Measurements from ENCODE around the gene RANBP2.
A peak's percentile ranks its signal among the peaks of the same experiment; 100 is the strongest.
"Not testable (repeated sequence)": the region's sequence is repeated elsewhere in the genome, so short reads cannot be mapped to it uniquely, and the experiment has no call there.

Gene RANBP2

DNA sequence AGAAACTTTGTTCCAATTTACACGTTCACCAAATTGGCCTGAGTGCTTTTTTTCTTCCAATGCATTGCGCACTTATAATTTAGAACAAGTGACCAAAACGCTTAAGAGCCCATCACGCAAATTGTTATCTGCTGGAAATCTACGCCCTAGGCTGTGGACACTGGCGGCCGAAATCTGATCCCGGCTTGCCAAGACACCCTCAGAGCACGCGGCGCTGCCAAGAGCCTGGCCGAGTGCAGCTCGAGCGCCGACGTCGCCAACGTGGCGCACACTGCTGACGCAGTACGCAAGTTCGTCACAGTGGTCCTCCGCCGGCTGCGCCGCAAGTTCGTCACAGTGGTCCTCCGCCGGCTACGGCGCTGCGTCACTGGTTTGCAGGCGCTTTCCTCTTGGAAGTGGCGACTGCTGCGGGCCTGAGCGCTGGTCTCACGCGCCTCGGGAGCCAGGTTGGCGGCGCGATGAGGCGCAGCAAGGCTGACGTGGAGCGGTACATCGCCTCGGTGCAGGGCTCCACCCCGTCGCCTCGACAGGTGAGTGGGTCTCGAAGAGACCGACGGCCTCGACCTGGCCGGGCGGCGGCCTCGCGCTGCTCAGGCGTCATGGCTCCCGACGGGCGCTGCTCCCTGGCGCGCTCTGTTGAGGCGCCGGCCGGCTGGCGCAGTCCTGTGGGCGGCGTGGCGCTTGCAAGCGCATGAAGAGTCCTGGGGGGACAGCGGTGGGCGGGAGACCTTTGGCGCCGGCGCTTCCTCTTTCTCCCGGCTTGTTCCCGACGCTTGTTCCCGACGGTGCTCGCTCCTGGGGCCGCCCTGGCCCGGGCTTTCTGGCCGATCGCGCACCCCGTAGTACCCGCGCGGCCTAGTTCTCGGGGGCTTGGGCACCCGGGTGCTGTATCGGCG lies at the start of gene RANBP2:
Gene RANBP2 (plus strand): TSS at position 334 of the 896 bp plus-strand sequence. CDS start 125 bp downstream, at position 459.
- peak; percentile 94 for DNase-seq (ENCODE audit: low spot score)

DNA sequence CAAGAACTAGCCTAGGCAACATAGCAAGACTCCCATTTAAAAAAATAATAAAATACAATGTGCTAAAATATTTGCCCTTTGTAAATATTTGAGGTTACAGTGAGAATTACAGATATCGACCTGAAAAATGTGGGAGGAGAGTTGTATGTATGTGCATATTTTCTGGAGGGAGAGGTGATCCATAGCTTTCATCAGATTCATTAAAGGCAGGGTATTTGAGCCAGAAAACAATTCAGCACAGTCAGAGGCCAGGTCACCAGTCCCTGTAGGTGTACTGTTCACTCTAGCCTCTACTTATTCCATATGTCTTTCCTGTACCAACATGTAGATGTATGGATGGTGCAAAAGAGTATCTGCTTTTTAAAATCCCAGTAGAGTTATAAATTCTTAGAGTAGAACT lies 49.0 kb upstream of the RANBP2 start:
- not testable (repeated sequence) for DNase-seq (ENCODE audit: low spot score)

DNA sequence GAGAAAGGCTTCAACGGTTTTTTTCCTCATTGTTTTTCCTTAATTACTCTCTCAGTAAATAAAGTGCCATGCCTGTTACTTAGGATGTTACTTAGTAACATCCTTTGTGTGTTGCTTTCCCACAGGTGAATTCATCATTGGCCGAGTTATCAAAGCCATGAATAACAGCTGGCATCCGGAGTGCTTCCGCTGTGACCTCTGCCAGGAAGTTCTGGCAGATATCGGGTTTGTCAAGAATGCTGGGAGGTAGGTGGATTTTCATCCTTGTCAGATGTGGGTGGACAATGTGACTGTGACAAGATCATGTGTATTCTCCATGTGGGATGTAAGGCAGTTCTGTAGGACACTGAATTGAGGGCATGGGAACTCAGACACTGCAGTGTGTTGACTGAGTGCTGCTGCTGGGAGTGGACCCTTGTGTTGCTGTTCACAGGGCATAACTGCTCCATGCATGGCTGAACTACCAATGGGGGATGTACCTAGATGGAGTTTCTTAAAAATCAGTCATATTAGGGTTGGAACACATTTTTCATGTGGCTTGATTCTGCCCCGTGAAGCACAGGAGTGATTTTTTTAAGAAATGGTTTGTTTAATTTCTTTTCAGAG lies 47.0 kb upstream of the RANBP2 start:
- not testable (repeated sequence) for DNase-seq (ENCODE audit: low spot score)

DNA sequence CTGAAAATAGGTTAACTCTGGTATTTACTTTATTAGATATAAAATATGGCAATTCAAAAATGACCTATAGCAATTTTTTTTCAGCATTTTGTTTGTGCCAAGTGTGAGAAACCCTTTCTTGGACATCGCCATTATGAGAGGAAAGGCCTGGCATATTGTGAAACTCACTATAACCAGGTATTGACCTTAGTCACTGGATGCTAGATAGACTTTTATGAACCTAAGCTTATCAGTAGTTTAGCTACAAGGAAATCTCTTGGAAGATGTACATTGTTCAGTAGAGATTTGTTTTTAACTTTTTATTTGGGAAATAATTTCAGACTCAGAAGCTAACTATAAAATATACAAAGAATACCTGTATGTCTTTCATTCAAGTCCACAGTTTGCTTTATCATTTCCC lies 42.8 kb upstream of the RANBP2 start:
- not testable (repeated sequence) for DNase-seq (ENCODE audit: low spot score)

DNA sequence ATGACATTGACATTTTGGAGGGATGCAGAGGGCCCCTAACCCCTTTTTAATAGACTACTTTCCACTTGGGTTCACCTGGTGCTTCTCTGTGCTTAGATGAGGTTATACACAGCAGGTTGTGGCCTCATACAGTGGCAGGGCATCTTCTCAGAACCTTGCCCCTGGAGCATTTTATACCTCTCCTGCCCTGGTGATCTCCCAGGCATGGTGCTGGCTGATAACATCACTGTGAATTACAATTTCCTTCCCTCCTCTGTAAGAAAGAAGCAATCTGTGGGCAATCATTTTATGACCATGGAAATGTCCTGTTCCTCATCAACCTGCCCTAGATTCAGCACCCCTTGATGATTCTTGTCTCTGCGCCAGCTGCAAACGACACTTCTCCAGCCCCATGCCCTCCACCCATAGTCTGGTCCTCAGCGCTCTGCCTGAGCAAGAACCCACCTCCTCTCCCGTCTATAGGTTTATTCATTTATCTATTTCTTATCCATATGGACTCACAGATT lies 42.0 kb upstream of the RANBP2 start:
- not testable (repeated sequence) for DNase-seq (ENCODE audit: low spot score)

DNA sequence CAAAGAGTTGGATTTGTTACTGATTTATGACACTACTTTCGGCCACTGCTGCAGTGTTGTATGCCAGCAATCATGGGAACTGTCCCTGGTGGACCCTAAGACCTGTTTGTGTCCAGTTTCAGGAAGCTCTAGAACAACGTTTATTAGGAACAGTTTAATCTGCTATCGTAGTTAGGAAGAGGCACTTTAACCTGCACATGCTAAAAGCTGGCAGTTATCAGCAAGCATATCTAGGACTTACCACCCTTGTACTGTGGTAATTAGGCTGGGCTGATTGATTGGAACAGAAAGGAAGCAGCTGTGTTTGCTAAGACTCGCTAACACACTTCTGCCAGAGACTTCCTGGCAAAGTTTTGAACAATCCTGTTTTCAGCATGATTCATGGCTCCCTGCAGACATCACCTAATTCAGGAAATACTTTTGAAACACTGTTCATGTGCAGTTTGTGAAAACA lies 41.1 kb upstream of the RANBP2 start:
- peak; percentile 35 for DNase-seq (ENCODE audit: low spot score)

DNA sequence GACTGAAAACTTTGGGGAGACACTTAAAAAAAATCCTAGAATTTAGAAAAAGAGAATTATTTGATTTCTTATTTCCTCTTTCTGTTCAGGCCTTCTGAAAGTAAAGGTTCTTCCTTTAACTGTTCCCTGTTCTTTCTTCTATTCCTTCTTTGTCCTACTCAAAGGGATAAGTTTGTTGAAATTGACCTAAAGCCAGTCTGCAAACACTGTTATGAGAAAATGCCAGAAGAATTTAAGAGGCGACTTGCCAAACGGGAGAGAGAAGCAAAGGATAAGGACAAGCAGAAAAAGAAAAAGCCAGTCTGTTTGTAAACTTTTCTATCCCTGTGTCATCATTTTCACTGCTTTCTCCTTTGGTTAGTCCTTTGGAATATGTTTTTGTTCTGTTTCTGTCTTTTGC lies 38.5 kb upstream of the RANBP2 start:
- not testable (repeated sequence) for DNase-seq (ENCODE audit: low spot score)

DNA sequence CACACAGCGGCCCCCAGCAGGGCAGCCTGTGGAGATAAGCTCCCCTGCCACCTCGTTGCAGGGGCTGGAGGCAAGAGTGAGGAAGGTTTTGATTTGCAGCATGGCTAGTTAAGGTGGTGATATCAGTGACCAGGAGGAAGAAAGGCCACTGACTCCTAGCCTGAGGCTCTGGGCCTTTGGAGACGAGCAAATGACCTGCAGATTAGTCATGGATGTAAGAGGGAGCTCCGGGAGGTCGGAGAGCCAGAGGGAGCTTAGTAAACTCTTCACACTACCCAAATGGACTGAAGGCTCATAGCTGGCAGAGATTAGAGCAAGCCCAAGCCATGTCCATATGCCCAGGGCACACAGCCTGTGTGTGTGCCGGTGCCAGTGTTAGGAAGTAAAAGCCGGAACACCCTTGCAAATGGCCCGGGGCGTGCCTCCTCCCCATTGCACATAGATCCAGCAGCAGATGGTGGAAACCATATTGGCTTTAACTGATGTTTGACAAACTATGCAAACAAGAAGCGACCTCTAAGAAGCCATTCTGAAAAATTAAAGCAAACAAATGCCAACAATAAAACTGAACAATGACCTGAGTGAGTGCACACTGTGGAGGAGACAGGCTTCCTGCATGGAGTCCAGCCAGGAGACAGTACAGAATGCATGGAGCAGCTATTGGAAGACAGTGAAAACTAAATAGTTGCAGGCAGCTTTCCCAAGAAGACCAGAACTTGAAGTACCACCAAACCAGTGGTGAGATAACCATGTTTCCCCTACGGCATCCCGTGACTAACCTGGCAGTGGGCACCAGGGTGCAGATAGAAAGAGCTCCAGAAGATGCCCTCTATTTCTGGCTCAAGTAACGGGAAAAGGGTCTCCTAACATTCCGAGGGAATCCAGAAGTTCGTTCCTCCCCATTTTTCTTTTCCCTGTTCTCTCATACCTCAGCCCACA lies 30.2 kb upstream of the RANBP2 start:
- DNase-seq (ENCODE audit: low spot score), result not testable (repeated sequence)

DNA sequence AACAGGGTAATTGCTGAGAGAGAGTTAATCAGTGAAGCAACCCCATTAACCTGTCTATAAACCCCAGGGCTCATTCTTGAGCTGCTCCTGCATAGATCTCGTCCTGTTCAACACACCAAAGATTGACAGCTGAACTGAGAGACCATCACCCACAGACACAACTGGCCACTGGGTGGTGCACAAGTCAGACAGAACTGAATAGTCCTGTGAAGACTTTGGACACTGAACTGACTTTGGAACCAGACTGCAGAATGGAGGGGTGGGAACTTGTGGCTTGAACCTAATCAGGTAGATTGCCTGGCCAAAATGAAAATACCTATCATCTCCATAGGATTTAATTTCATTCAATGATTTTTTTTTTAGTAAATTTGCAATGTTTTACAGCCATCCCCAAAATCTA lies 29.3 kb upstream of the RANBP2 start:
- DNase-seq (ENCODE audit: low spot score), result not testable (repeated sequence)

DNA sequence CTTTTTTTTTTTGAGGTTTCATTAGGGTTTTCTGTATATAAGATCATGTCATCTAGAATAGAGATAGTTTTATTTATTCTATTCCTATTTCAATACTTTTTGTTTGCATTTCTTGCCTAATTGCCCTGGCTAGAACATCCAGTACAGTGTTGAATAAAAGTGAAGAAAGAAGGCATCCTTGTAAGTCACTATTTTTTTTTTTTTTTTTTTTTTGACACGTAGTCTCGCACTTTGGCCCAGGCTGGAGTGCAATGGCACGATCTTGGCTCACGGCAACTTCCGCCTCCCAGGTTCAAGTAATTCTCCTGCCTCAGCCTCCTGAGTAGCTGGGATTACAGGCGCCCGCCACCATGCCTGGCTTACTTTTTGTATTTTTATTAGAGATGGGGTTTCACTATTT lies 27.8 kb upstream of the RANBP2 start:
- DNase-seq (ENCODE audit: low spot score), result no peak

DNA sequence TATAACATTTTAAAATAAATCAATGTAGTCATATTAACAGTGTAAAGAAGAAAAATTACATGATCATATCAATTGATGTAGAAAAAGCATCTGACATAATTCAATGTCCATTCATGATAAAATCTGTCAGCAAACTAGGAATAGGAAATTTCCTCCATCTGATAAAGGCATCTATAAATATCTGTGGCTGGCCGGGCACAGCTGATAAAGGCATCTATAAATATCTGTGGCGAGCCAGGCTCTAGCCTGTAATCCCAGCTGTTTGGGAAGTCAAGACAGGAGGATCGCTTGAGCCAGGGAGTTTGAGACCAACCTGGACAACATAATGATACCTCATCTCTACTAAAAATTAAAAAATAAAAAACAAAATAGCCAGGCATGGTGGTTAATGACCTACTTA lies 18.1 kb upstream of the RANBP2 start:
- no peak for DNase-seq (ENCODE audit: low spot score)

DNA sequence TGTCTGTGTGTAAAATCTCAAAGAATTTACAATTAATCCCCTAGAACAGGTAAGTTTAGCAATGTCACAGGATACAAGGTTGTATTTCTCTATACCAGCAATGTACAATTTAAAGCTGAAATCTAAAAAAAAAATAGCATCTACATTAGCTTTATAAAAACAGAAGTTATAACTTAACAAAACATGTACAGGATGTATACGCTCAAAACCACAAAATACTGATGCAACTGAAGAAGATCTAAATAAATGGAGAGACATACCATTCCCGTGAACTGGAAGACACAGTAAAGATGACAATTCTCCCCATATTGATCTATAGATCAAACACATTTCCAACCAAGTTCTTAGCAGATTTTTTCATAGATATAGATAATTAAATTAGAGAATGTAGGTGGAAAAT lies 17.5 kb upstream of the RANBP2 start:
- no peak for DNase-seq (ENCODE audit: low spot score)

DNA sequence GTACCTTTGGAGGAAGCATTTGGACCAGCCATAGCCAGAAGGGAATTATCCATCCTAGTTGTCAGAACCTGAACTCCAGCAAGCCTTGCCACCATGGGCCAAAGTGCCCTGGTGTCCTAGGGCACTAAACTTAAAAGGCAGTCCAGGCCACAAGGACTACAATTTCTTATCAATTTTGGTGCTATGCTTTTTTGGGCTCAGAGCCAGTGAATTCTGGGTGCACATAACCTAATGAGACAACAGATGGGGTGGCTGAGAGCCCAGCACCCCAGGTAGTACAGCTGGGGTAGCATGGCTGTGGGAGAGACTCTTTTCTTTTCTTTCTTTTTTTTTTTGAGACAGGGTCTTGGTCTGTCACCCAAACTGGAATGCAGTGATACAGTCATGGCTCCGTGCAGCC lies 14.4 kb upstream of the RANBP2 start:
- DNase-seq (ENCODE audit: low spot score), result no peak

DNA sequence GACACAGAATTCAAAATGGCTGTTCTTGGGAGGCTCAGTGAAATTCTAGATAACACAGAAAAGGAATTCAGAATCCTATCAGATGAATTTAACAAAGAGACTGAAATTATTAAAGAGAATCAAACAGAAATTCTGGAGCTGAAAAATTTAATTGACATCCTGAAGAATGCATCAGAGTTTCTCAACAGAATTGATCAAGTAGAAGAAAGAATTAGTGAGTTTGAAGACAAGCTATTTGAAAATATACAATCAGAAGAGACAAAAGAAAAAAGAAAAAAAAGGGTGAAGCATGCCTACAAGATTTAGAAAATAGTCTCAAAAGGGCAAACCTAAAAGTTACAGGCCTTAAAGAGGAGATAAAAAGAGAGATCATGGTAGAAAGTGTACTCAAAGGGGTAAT lies 12.0 kb upstream of the RANBP2 start:
- no peak for DNase-seq (ENCODE audit: low spot score)

DNA sequence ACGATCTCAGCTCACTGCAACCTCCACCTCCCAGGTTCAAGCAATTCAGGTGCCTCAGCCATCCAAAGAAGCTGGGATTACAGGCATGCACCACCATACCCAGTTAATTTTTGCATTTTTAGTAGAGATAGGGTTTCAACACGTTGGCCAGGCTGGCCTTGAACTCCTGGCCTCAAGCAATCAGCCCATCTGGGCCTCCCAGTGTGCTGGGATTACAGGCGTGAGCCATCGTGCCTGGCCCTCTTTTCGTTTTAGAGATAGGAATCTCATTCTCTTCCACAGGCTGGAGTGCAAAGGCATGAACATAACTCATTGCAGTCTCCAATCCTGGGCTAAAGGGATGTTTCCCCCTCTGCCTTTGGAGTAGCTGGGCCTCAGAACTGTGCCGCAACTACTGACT lies 2.3 kb upstream of the RANBP2 start:
- not testable (repeated sequence) for DNase-seq (ENCODE audit: low spot score)

DNA sequence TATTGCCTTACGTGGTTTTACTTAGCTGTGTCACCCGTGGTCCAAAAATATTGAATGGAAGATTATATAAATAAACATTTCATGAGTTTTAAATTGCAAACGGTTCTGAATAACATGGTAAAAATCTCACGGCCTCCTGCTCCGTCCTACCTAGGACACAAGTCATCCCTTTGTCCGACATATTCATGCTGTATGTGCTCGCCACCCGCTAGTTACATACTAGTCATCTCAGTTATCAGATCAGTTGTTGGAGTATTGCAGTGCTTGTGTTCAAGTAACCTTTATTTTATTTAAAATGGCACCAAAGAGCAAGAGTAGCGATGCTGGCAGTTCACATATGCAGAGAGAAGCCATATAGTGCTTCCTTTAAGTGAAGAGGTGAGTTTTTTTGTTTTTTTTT lies 6.8 kb downstream of the RANBP2 start:
- not testable (repeated sequence) for DNase-seq (ENCODE audit: low spot score)

DNA sequence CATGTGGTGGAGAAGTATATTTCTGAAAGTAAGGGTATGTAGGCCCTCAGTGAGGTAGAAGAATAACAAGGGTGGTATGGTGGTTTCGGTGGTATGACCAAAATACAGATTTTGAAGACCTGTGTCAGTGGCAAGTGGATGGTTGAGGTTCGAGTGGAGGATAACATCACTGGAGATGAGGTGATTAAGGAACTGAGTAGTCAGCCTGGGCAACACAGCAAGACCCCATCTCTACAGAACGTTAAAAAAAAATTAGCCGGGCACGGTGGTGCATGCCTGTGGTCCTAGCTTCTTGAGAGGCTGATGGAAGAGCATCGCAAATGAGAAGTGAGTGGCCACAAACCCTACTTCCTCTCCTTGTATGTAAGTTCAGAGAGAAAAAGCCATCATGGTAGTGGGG lies 15.4 kb downstream of the RANBP2 start:
- not testable (repeated sequence) for DNase-seq (ENCODE audit: low spot score)

DNA sequence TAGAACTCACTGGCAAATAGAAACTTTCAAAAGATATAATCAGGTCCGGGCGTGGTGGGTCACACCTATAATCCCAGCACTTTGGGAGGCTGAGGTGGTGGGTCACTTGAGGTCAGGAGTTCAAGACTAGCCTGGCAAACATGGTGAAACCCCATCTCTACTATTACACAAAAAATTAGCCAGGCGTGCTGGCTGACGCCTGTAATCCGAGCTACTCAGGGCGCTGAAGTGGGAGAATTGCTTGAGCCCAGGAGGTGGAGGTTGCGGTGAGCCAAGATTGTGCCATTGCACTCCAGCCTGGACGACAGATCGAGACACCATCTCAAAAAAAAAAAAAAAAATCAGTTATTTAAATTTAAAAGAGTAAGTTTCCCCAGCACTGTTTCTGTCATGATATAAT lies 38.7 kb downstream of the RANBP2 start:
- not testable (repeated sequence) for DNase-seq (ENCODE audit: low spot score)

DNA sequence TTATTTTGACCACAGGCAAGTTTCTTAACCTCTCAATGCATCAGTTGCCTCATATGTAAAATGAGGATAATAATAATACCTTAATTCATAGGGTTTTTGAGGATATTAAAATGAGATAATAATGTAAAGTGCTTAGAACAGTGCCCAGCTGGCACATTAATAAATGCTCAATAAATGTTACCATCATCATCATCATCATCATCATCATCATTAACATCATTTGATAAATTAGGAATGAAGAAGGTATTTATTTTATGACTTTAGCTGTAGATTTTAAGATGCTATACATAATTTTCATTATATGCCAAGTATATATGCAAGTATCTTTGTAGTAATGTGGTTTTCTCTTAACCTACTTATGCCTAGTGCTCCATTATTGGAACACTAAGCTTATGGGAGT lies 43.3 kb downstream of the RANBP2 start:
- not testable (repeated sequence) for DNase-seq (ENCODE audit: low spot score)

DNA sequence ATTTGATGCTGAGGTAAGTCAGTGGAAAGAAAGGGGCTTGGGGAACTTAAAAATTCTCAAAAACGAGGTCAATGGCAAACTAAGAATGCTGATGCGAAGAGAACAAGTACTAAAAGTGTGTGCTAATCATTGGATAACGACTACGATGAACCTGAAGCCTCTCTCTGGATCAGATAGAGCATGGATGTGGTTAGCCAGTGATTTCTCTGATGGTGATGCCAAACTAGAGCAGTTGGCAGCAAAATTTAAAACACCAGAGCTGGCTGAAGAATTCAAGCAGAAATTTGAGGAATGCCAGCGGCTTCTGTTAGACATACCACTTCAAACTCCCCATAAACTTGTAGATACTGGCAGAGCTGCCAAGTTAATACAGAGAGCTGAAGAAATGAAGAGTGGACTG lies 47.4 kb downstream of the RANBP2 start:
- DNase-seq (ENCODE audit: low spot score), result not testable (repeated sequence)

DNA sequence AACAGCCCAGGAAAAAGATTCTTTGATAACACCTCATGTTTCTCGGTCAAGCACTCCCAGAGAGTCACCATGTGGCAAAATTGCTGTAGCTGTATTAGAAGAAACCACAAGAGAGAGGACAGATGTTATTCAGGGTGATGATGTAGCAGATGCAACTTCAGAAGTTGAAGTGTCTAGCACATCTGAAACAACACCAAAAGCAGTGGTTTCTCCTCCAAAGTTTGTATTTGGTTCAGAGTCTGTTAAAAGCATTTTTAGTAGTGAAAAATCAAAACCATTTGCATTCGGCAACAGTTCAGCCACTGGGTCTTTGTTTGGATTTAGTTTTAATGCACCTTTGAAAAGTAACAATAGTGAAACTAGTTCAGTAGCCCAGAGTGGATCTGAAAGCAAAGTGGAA lies 48.6 kb downstream of the RANBP2 start:
- not testable (repeated sequence) for DNase-seq (ENCODE audit: low spot score)

DNA sequence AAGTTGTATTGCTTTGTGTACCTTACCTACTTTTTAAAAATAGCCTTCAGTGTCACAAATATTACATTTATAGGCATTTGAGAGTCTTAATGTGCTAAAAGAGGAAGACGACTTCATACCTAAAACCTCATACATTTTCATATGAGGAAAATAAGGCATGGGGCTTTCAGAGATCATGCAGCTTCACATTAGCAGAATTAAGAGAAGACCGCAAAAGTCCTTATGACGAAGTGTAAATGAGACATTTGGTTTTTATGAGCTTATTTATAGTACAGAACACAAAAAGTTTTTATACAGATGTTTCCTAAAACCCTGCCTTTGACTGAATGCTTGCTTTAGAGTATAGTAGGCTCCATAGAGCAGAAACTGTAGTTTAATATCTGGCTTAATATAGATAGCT lies 57.2 kb downstream of the RANBP2 start:
- no peak for DNase-seq (ENCODE audit: low spot score)

All from GM03348 (cell line).